ENCODE results near the gene WFIKKN2. TPM values are rescaled to one million over a fixed set of nuclear protein-coding genes. Genes with fewer than 3 reads are reported as not detected.

WFIKKN2 gene
- polyA plus RNA-seq, 1 experiment: not detected

DNA sequence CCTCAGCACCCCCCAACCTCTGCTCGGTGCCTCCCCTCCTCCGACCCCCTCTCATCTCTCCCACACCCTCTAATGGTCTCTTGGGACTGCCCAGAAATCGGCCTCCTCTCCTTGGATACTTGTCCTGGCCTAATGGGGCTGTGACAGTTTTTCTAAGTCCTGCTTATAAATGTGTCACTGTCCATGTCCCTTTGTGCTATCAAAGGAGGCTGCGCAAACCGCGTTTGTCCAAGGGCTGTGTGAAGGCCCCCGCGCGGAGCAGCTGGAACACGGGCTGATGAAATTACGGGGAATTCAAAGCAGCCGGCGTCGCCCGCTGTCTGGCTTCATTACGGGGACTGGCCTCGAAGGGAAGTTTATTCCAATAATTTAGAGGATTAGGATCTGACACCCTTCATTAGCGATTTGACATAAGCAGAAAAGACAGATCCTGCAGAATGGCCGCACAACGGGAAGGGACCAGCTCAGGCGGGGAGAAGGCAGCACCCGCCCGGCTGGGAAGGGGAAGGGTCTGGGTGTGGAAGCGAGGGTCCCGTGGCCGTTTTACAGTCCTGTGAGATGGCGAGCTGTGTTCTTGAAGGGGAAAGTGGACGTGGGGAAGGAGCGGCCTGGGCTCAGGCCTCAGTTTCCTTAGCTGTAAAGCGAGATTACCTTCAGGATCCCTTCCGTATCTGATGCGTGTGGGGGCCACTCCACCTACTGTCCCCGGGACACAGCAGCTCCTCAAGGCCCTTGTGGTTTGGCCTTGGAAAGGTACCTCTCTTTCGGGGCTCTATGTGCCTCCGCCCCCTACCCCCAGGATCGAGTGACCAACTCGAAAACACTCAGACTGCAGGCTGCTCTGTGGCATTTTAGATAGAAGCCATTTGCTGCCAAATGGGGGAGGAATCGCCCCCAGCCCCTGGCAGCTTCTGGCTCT lies 1.6 kb upstream of the WFIKKN2 start:
- peaks cover 3% of the 10 kb centered on the region for H3K27me3 ChIP-seq (ENCODE audit: control insufficient read depth, insufficient read depth, low read length)
- H3K36me3 ChIP-seq (ENCODE audit: control insufficient read depth, insufficient read depth, low read length): no peaks in the 10 kb centered on the region
- ChIA-PET CTCF (interaction anchor here (0.9 to 2.5 kb wide), 6 partner anchors 9 to 287 kb away, joined by 3 to 11 read pairs (median 4); partner anchors contain the start of gene SPATA20), POLR2A (no interaction called here)
- DNase-seq (ENCODE audit: low read depth): no peak
- TF ChIP-seq, protein P1, sequence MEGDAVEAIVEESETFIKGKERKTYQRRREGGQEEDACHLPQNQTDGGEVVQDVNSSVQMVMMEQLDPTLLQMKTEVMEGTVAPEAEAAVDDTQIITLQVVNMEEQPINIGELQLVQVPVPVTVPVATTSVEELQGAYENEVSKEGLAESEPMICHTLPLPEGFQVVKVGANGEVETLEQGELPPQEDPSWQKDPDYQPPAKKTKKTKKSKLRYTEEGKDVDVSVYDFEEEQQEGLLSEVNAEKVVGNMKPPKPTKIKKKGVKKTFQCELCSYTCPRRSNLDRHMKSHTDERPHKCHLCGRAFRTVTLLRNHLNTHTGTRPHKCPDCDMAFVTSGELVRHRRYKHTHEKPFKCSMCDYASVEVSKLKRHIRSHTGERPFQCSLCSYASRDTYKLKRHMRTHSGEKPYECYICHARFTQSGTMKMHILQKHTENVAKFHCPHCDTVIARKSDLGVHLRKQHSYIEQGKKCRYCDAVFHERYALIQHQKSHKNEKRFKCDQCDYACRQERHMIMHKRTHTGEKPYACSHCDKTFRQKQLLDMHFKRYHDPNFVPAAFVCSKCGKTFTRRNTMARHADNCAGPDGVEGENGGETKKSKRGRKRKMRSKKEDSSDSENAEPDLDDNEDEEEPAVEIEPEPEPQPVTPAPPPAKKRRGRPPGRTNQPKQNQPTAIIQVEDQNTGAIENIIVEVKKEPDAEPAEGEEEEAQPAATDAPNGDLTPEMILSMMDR (IDR thresholded peaks at IDR 0.05; ENCODE audit: insufficient read depth, low read depth, low read length): no peak
- H3K4me3 ChIP-seq (ENCODE audit: low read depth, low read length): no peak overlapping the region

DNA sequence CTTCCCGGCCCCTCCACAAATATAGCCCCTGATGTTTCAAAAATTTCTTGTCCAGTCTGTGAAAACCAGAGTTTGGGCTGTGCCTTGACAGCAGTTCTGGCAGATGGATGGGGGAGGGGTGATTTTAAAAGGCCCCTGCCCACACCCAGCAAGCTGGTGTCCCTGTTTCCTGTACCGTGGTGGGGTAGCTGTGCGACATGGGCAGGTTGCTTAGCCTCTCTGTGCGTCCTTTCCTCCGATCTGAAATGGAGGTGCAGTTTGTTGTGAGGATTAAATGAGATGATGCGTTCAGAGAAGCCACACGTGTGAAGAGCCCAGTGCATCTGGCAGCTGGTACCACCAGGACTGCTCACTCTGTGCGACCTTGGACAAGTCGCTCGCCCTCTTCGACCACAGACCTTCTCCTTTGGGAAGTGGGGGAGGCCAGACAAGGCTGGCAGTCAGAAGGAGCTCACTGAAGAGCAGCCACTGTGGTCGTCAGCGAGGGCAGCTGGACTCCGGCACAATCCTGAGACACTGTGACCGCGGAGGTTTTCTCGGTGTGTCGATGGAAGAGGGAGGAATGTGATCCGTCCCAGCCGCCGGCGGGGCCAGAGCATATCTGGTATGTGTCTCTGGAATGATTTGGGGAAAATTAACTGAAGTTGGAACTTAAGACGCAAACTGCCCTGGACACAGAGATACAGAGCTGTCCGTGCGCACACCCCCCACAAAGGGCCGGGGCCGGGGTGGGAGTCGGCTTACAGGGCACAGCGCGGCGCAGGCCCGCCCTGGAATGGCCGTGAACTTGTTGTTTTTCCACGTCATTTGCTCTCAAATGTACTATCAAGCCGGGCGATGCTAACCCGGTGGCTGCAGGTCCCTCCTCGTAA lies 721 bp upstream of the WFIKKN2 start:
- ChIA-PET CTCF (interaction anchor here (0.6 to 2.5 kb wide), 10 partner anchors 8 to 288 kb away, joined by 3 to 11 read pairs (median 4); partner anchors contain the start of gene SPATA20), POLR2A (no interaction called here)
- H3K36me3 ChIP-seq (ENCODE audit: control insufficient read depth, insufficient read depth, low read length): no peaks in the 10 kb centered on the region
- DNase-seq (ENCODE audit: low read depth): no peak
- TF ChIP-seq, protein P1 (IDR thresholded peaks at IDR 0.05; ENCODE audit: insufficient read depth, low read depth, low read length): no peak
- no peak overlapping the region for H3K4me3 ChIP-seq (ENCODE audit: low read depth, low read length)
- H3K27me3 ChIP-seq (ENCODE audit: control insufficient read depth, insufficient read depth, low read length): peaks cover 3% of the 10 kb centered on the region

DNA sequence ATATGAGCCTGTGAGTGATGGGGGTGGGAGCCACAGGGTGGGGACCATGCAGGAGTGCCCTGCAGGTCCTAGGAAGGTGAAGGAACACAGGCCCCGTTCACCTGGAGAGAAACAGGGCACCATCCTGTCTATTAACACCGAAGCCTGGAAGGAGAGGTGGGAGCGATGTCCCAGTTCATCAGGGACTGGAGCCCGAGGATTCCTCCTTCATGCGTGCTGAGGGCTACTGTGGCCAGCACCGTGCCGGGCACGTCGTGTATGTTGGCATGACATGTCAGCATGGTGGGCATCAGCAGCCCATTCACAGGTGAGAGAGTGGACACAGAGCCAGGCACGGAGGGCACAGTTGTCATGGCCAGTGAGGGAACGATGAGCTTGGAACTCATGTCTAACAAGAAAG lies 1.4 kb downstream of the WFIKKN2 start:
- TF ChIP-seq, protein P1 (IDR thresholded peaks at IDR 0.05; ENCODE audit: insufficient read depth, low read depth, low read length): no peak
- H3K27me3 ChIP-seq (ENCODE audit: control insufficient read depth, insufficient read depth, low read length): peaks cover 3% of the 10 kb centered on the region
- H3K36me3 ChIP-seq (ENCODE audit: control insufficient read depth, insufficient read depth, low read length): no peaks in the 10 kb centered on the region
- ChIA-PET POLR2A (no interaction called here), CTCF (interaction anchor here (0.8 to 3.7 kb wide), 6 partner anchors 8 to 355 kb away, joined by 3 to 41 read pairs (median 4); no protein-coding TSS in a partner anchor)
- DNase-seq (ENCODE audit: low read depth): no peak
- H3K4me3 ChIP-seq (ENCODE audit: low read depth, low read length): no peak overlapping the region

DNA sequence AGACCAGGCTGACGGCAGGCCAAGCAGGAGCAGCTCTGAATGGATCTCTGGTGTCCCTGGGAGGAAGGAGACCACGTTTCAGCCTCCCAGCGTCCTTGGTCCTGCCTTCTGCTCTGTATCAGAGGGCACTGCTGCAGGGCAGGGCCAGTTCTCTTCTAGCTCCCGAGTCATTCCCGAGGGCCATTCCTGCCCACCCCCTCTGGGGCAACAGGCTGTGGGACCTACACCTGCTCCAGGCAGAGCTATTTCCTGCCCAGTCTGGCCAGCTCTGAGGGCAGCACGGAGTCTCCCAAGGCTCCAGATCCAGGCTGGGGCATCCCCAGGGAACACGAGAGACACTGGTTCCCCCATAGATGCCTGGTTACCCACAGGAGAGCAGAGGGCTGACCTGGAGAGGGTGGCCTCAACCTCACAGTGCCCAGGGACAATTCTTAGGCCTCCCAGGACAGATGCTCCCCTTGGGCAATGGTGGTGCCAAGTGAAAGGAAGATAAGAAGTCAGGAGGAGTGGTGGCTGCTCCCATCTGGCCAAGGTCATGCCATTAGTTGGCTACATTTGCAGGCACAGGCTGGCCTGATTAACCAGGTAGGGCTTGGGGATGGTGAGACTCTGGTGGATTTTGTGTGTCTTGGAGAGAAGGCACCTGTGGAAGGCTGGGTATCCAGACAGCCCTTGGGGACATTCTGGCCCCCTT lies 2.0 kb downstream of the WFIKKN2 start:
- TF ChIP-seq, protein P1 (IDR thresholded peaks at IDR 0.05; ENCODE audit: insufficient read depth, low read depth, low read length): no peak
- POLR2A ChIA-PET: no interaction called here
- DNase-seq (ENCODE audit: low read depth): no peak
- Histone ChIP-seq H3K36me3 (ENCODE audit: control insufficient read depth, insufficient read depth, low read length) (no peaks in the 10 kb centered on the region), H3K4me3 (ENCODE audit: low read depth, low read length) (no peak overlapping the region), H3K27me3 (ENCODE audit: control insufficient read depth, insufficient read depth, low read length) (peaks cover 3% of the 10 kb centered on the region)
- CTCF ChIA-PET: interaction anchor here (0.8 to 3.7 kb wide), 6 partner anchors 8 to 356 kb away, joined by 3 to 41 read pairs (median 4); no protein-coding TSS in a partner anchor
